ENCODE results near the gene CLEC4D. TPM values are rescaled to one million over a fixed set of nuclear protein-coding genes. Genes with fewer than 3 reads are reported as not detected.

The CLEC4D gene
- polyA plus RNA-seq, 1 of the 3 experiments (the other 2 are of a cell fraction): not detected

- Histone ChIP-seq H3K27ac (ENCODE audit: low read depth in 2 of 2, low read length in 1 of 2) (no peak overlapping the region), H3K9me3 (no peaks in the 10 kb centered on the region), H3K4me2 (no peak overlapping the region), H2AFZ (ENCODE audit: low read depth) (no peak overlapping the region), H3K4me3 (ENCODE audit: low read depth in 2 of 2, low read length in 1 of 2) (no peak overlapping the region), H4K20me1 (ENCODE audit: insufficient read depth) (no peaks in the 10 kb centered on the region), H3K9ac (no peak overlapping the region), H3F3A (replicated peaks; ENCODE audit: insufficient read depth) (no peaks in the 10 kb centered on the region), H3K27me3 (ENCODE audit: insufficient read depth) (peaks cover 7% of the 10 kb centered on the region; the same call in 1 of the 2 replicates), H3K36me3 (replicated peaks in 1 of 2; ENCODE audit: control insufficient read depth in 1 of 2, insufficient read depth in 2 of 2, low read length in 1 of 2) (no peaks in the 10 kb centered on the region), H3K9me2 (no peaks in the 10 kb centered on the region), H3K4me1 (ENCODE audit: control insufficient read depth in 1 of 2, insufficient read depth in 2 of 2, low read depth in 1 of 2, low read length in 1 of 2) (no peaks in the 10 kb centered on the region), H3K79me2 (ENCODE audit: insufficient read depth) (no peaks in the 10 kb centered on the region)
- CTCF ChIA-PET: interaction anchor here (0.7 to 0.8 kb wide), 2 partner anchors 35 kb away, joined by 3 to 4 read pairs; no protein-coding TSS in a partner anchor
- WGBS (ENCODE audit: low lambda C conversion rate): 6% methylated on average over 9 of the region's 12 CpGs
- no peak for TF ChIP-seq TCF12 (IDR thresholded peaks at IDR 0.05)
- TF ChIP-seq USF2 (IDR thresholded peaks at IDR 0.05; ENCODE audit: borderline replicate concordance, low read depth, low read length): no peak
- TF ChIP-seq, protein P1, sequence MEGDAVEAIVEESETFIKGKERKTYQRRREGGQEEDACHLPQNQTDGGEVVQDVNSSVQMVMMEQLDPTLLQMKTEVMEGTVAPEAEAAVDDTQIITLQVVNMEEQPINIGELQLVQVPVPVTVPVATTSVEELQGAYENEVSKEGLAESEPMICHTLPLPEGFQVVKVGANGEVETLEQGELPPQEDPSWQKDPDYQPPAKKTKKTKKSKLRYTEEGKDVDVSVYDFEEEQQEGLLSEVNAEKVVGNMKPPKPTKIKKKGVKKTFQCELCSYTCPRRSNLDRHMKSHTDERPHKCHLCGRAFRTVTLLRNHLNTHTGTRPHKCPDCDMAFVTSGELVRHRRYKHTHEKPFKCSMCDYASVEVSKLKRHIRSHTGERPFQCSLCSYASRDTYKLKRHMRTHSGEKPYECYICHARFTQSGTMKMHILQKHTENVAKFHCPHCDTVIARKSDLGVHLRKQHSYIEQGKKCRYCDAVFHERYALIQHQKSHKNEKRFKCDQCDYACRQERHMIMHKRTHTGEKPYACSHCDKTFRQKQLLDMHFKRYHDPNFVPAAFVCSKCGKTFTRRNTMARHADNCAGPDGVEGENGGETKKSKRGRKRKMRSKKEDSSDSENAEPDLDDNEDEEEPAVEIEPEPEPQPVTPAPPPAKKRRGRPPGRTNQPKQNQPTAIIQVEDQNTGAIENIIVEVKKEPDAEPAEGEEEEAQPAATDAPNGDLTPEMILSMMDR (IDR thresholded peaks at IDR 0.05): no peak
- no peak for TF ChIP-seq TEAD4 (IDR thresholded peaks at IDR 0.05; ENCODE audit: borderline replicate concordance, insufficient read depth)
- no peak for TF ChIP-seq SMC3 (IDR thresholded peaks at IDR 0.05; ENCODE audit: low read depth, low read length)
- TF ChIP-seq SIN3A (IDR thresholded peaks at IDR 0.05; ENCODE audit: borderline replicate concordance, low read depth, low read length): no peak
- TF ChIP-seq, protein P2, sequence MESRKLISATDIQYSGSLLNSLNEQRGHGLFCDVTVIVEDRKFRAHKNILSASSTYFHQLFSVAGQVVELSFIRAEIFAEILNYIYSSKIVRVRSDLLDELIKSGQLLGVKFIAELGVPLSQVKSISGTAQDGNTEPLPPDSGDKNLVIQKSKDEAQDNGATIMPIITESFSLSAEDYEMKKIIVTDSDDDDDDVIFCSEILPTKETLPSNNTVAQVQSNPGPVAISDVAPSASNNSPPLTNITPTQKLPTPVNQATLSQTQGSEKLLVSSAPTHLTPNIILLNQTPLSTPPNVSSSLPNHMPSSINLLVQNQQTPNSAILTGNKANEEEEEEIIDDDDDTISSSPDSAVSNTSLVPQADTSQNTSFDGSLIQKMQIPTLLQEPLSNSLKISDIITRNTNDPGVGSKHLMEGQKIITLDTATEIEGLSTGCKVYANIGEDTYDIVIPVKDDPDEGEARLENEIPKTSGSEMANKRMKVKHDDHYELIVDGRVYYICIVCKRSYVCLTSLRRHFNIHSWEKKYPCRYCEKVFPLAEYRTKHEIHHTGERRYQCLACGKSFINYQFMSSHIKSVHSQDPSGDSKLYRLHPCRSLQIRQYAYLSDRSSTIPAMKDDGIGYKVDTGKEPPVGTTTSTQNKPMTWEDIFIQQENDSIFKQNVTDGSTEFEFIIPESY (IDR thresholded peaks at IDR 0.05; ENCODE audit: borderline replicate concordance, low read depth): no peak
- TF ChIP-seq ELF1 (IDR thresholded peaks at IDR 0.05): no peak
- POLR2A ChIA-PET: no interaction called here
- DNase-seq: no peak
Measured at GRCh38 chr12:8508910-8509841, 4.1 kb upstream of the CLEC4D start.

DNA sequence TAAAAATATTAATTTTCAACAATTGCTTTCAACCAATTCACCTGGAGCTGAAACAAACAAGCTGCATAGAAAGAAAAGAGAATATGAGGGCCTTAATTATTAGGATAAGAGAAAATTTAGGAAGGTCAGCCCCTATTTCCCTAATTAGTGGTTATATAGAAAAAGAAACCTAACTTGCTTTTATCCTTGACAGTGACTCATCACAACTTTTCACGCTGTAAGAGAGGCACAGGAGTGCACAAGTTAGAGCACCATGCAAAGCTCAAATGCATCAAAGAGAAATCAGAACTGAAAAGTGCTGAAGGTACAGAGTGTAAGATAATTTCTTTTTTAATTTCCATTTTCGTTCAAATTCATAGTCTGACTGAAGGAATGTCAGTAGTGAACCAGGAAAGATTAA, 4.7 kb downstream of the CLEC4D start:
- Histone ChIP-seq H3K4me2 (no peak overlapping the region), H3K27ac (ENCODE audit: low read depth in 2 of 2, low read length in 1 of 2) (no peak overlapping the region), H3K9me2 (no peaks in the 10 kb centered on the region), H3F3A (replicated peaks; ENCODE audit: insufficient read depth) (no peaks in the 10 kb centered on the region), H3K9ac (no peak overlapping the region), H3K4me3 (ENCODE audit: low read depth in 2 of 2, low read length in 1 of 2) (no peak overlapping the region), H3K9me3 (no peaks in the 10 kb centered on the region), H3K79me2 (ENCODE audit: insufficient read depth) (no peaks in the 10 kb centered on the region), H4K20me1 (ENCODE audit: insufficient read depth) (no peaks in the 10 kb centered on the region), H2AFZ (ENCODE audit: low read depth) (no peak overlapping the region), H3K4me1 (ENCODE audit: control insufficient read depth in 1 of 2, insufficient read depth in 2 of 2, low read depth in 1 of 2, low read length in 1 of 2) (no peaks in the 10 kb centered on the region), H3K27me3 (ENCODE audit: insufficient read depth) (no peaks in the 10 kb centered on the region), H3K36me3 (replicated peaks in 1 of 2; ENCODE audit: control insufficient read depth in 1 of 2, insufficient read depth in 2 of 2, low read length in 1 of 2) (no peaks in the 10 kb centered on the region)
- no peak for DNase-seq
- ChIA-PET POLR2A (no interaction called here), CTCF (interaction anchor here (1.2 kb wide), 1 partner anchor 26 kb away, joined by 8 read pairs; no protein-coding TSS in a partner anchor)
- TF ChIP-seq EZH2phosphoT487 (IDR thresholded peaks at IDR 0.05; ENCODE audit: borderline replicate concordance, low read depth) (no peak), RFX5 (IDR thresholded peaks at IDR 0.05; ENCODE audit: low read length) (no peak), POLR2AphosphoS5 (IDR thresholded peaks at IDR 0.05; ENCODE audit: low read depth, low read length) (no peak)
- TF ChIP-seq, protein P3, sequence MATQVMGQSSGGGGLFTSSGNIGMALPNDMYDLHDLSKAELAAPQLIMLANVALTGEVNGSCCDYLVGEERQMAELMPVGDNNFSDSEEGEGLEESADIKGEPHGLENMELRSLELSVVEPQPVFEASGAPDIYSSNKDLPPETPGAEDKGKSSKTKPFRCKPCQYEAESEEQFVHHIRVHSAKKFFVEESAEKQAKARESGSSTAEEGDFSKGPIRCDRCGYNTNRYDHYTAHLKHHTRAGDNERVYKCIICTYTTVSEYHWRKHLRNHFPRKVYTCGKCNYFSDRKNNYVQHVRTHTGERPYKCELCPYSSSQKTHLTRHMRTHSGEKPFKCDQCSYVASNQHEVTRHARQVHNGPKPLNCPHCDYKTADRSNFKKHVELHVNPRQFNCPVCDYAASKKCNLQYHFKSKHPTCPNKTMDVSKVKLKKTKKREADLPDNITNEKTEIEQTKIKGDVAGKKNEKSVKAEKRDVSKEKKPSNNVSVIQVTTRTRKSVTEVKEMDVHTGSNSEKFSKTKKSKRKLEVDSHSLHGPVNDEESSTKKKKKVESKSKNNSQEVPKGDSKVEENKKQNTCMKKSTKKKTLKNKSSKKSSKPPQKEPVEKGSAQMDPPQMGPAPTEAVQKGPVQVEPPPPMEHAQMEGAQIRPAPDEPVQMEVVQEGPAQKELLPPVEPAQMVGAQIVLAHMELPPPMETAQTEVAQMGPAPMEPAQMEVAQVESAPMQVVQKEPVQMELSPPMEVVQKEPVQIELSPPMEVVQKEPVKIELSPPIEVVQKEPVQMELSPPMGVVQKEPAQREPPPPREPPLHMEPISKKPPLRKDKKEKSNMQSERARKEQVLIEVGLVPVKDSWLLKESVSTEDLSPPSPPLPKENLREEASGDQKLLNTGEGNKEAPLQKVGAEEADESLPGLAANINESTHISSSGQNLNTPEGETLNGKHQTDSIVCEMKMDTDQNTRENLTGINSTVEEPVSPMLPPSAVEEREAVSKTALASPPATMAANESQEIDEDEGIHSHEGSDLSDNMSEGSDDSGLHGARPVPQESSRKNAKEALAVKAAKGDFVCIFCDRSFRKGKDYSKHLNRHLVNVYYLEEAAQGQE (IDR thresholded peaks at IDR 0.05; ENCODE audit: low read depth, low read length): no peak
- WGBS (ENCODE audit: low lambda C conversion rate): 19% methylated on average over 2 of the region's 2 CpGs

Measured in SK-N-SH (cell line).